Stimulated activated naive CD8-positive, alpha-beta T cell treated with anti-CD3 and anti-CD28 coated beads, Interleukin-15, amount 100 ng/mL, for 72 hours (primary cell): ENCODE measurements around the gene SLC25A3.
A peak's percentile ranks its signal among the peaks of the same experiment; 100 is the strongest.
"Not testable (repeated sequence)": the region's sequence is repeated elsewhere in the genome, so short reads cannot be mapped to it uniquely, and the experiment has no call there.

ENCODE experiments used
- ATAC-seq: fragments of 150-1000 bp; cut with Tn5 transposase; 2 replicates; pipeline ENCODE4 v1.10.0; 2021; ENCODE audit warnings: mild to moderate bottlenecking, moderate library complexity
- DNase-seq, 2 donors: peaks; one replicate each; pipeline ENCODE4 v3.0.0; 2021 to 2022
- H3K27ac Mint-ChIP-seq, 2 donors: one replicate each; pipeline ENCODE4 v1.8.0; 2022; ENCODE audit warnings: mild to moderate bottlenecking in 2 of 2, mixed read lengths in 2 of 2, moderate library complexity in 2 of 2
- H3K27me3 Mint-ChIP-seq: one replicate; pipeline ENCODE4 v1.8.0; 2022; ENCODE audit warnings: mixed read lengths
- H3K4me1 Mint-ChIP-seq: one replicate; pipeline ENCODE4 v1.8.0; 2022; ENCODE audit warnings: mild to moderate bottlenecking, mixed read lengths
- H3K4me3 Mint-ChIP-seq, 2 donors: one replicate each; pipeline ENCODE4 v1.8.0; 2022; ENCODE audit warnings: mild to moderate bottlenecking in 2 of 2, mixed read lengths in 2 of 2, moderate library complexity in 1 of 2
- H3K9me3 Mint-ChIP-seq, 2 donors: one replicate each; pipeline ENCODE4 v1.8.0; 2022; ENCODE audit warnings: mixed read lengths in 2 of 2

SLC25A3 gene

GRCh38 chr12:98638009-98638408, 44.5 kb downstream of the SLC25A3 start:
- Mint-ChIP-seq H3K4me1 (peaks cover 44% of the 10 kb centered on the region), H3K4me3 (no peak overlapping the region), H3K27ac (peak overlapping the region in 1 of 2 donors; percentile 6), H3K27me3 (no peaks in the 10 kb centered on the region), H3K9me3 (no peaks in the 10 kb centered on the region)
- no peak for ATAC-seq
- DNase-seq: no peak

- Mint-ChIP-seq H3K27ac (no peak overlapping the region), H3K9me3 (no peaks in the 10 kb centered on the region), H3K27me3 (no peaks in the 10 kb centered on the region), H3K4me1 (peaks cover 46% of the 10 kb centered on the region), H3K4me3 (no peak overlapping the region)
- ATAC-seq (no peak), DNase-seq (no peak)
Observed at GRCh38 chr12:98639491-98639890, 46.0 kb downstream of the SLC25A3 start.

- H3K27ac Mint-ChIP-seq, H3K9me3 Mint-ChIP-seq, ATAC-seq, H3K27me3 Mint-ChIP-seq, DNase-seq: not testable (repeated sequence)
- H3K4me1 Mint-ChIP-seq: peaks cover 48% of the 10 kb centered on the region
- peak overlapping the region; percentile 97 to 99 for H3K4me3 Mint-ChIP-seq
Observed at GRCh38 chr12:98642801-98643200, 49.3 kb downstream of the SLC25A3 start.

GRCh38 chr12:98644433-98644711, 50.9 kb downstream of the SLC25A3 start:
- no peaks in the 10 kb centered on the region for H3K9me3 Mint-ChIP-seq
- peak overlapping the region; percentile 97 to 99 for H3K4me3 Mint-ChIP-seq
- H3K27ac Mint-ChIP-seq: peak overlapping the region; percentile 97 to 98
- H3K4me1 Mint-ChIP-seq: peaks cover 33% of the 10 kb centered on the region
- ATAC-seq (peak; percentile 44), DNase-seq (no peak)
- H3K27me3 Mint-ChIP-seq: no peaks in the 10 kb centered on the region

GRCh38 chr12:98644712-98645571, 51.5 kb downstream of the SLC25A3 start, which contains the start of the genes APAF1 and IKBIP:
TSS of gene APAF1 (plus strand) at chr12:98645290. CDS start at chr12:98648360, 3,070 bp downstream.
TSS of gene IKBIP (minus strand) at chr12:98644788. CDS start at chr12:98644701, 87 bp downstream.
- no peaks in the 10 kb centered on the region for H3K9me3 Mint-ChIP-seq
- H3K27me3 Mint-ChIP-seq: no peaks in the 10 kb centered on the region
- peaks cover 32% of the 10 kb centered on the region for H3K4me1 Mint-ChIP-seq
- DNase-seq (peak; percentile 96 to 97), ATAC-seq (peak; percentile 93)
- H3K4me3 Mint-ChIP-seq: peak within 1 kb of the TSS; percentile 97 to 99
- H3K27ac Mint-ChIP-seq: peak within 1 kb of the TSS; percentile 97 to 98

- H3K4me1 Mint-ChIP-seq: peaks cover 32% of the 10 kb centered on the region
- no peaks in the 10 kb centered on the region for H3K9me3 Mint-ChIP-seq
- H3K4me3 Mint-ChIP-seq: peak overlapping the region; percentile 97 to 99
- H3K27me3 Mint-ChIP-seq: no peaks in the 10 kb centered on the region
- ATAC-seq: no peak
- H3K27ac Mint-ChIP-seq: peak overlapping the region in 1 of 2 donors; percentile 80
- DNase-seq: no peak
Observed at GRCh38 chr12:98645572-98646067, 52.1 kb downstream of the SLC25A3 start.

GRCh38 chr12:98646294-98647090, 53.0 kb downstream of the SLC25A3 start:
- H3K27ac Mint-ChIP-seq: no peak overlapping the region
- no peak for ATAC-seq
- no peaks in the 10 kb centered on the region for H3K27me3 Mint-ChIP-seq
- peaks cover 24% of the 10 kb centered on the region for H3K4me1 Mint-ChIP-seq
- no peak for DNase-seq
- H3K4me3 Mint-ChIP-seq: peak overlapping the region; percentile 67 to 99
- no peaks in the 10 kb centered on the region for H3K9me3 Mint-ChIP-seq

- DNase-seq (no peak), ATAC-seq (no peak)
- H3K27me3 Mint-ChIP-seq: no peaks in the 10 kb centered on the region
Observed at GRCh38 chr12:98651328-98651727, 57.8 kb downstream of the SLC25A3 start.

GRCh38 chr12:98653866-98654493, 60.5 kb downstream of the SLC25A3 start:
- no peak for ATAC-seq
- DNase-seq: no peak
- Mint-ChIP-seq H3K27ac (peak overlapping the region in 1 of 2 donors; percentile 69), H3K4me3 (no peak overlapping the region), H3K4me1 (peaks cover 18% of the 10 kb centered on the region), H3K27me3 (no peaks in the 10 kb centered on the region), H3K9me3 (no peaks in the 10 kb centered on the region)

More at GRCh38 chr12:98651328-98651727, 57.8 kb downstream of the SLC25A3 start:
- Mint-ChIP-seq H3K4me3 (no peak overlapping the region), H3K9me3 (no peaks in the 10 kb centered on the region), H3K27ac (peak overlapping the region in 1 of 2 donors; percentile 47), H3K4me1 (peaks cover 13% of the 10 kb centered on the region)
